Activated T-helper 17 cell treated with anti-CD3 and anti-CD28 coated beads, Interleukin-2, amount 50 U/mL, for 72 hours (primary cell): ENCODE measurements around the gene SERPINF2. TPM values are rescaled to one million over a fixed set of nuclear protein-coding genes. Genes with fewer than 3 reads are reported as not detected.

Experiments used
- ATAC-seq: fragments of 150-1000 bp; cut with Tn5 transposase; replicated peaks from 2 replicates; pipeline ENCODE4 v1.10.0; 2021; ENCODE audit warnings: mild to moderate bottlenecking, moderate library complexity
- H3K27ac Mint-ChIP-seq: one replicate; pipeline ENCODE4 v1.8.0; 2022; ENCODE audit warnings: mixed read lengths
- H3K27me3 Mint-ChIP-seq: one replicate; pipeline ENCODE4 v1.8.0; 2022; ENCODE audit warnings: mixed read lengths
- H3K36me3 Mint-ChIP-seq: one replicate; pipeline ENCODE4 v1.8.0; 2022; ENCODE audit warnings: low read depth, mild to moderate bottlenecking, mixed read lengths
- H3K4me1 Mint-ChIP-seq: one replicate; pipeline ENCODE4 v1.8.0; 2022; ENCODE audit warnings: mixed read lengths
- H3K4me3 Mint-ChIP-seq: one replicate; pipeline ENCODE4 v1.8.0; 2022; ENCODE audit warnings: mild to moderate bottlenecking, mixed read lengths
- H3K9me3 Mint-ChIP-seq: one replicate; pipeline ENCODE4 v1.8.0; 2022; ENCODE audit warnings: mixed read lengths
- total RNA-seq, 2 donors: library from RNA; stranded (reverse); gene quantifications; one replicate each; pipeline ENCODE4 v1.2.3, GENCODE V29; 2022

SERPINF2 gene
- total RNA-seq, 2 donors from 2014 or later = 0.45 to 0.85 TPM

DNA sequence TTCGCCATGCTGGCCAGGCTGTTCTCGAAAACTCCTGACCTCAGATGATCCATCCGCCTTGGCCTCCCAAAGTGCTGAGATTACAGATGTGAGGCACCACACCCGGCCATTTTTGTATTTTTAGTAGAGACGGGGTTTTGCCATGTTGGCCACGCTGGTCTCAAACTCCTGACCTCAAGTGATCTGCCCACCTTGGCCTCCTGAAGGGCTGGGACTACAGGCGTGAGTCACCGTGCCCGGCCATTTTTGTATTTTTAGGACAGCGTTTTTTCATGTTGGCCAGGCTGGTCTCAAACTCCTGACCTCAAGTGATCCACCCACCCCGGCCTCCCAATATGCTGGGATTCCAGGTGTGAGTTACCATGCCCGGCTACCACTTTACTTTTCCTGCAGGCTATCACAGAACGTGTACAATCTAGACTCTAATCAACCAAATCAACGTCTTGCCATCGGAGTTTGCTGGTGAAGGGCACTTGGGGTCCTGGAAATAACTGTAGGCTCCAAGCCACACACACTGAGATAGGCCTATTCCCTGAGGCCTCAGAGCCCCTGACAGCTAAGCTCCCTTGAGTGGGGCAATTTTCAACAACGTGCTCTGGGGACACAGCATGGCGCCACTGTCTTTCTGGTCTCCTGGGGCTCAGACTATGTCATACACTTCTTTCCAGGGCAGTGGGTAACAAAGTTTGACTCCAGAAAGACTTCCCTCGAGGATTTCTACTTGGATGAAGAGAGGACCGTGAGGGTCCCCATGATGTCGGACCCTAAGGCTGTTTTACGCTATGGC lies 31.9 kb downstream of the SERPINF2 start:
- H3K4me1 Mint-ChIP-seq = no peaks in the 10 kb centered on the region
- no peak for ATAC-seq

DNA sequence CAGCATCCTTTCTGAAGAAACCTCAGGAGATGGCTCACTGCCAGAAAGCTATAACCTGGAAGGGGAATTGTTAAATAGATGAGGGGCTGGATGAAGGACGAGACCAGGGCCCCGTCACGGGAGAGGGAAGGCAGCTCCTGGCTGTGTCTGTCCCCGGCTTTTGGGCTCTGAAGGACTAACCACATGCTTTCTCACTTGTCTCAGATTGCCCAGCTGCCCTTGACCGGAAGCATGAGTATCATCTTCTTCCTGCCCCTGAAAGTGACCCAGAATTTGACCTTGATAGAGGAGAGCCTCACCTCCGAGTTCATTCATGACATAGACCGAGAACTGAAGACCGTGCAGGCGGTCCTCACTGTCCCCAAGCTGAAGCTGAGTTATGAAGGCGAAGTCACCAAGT lies 33.7 kb downstream of the SERPINF2 start:
- H3K36me3 Mint-ChIP-seq = peaks cover 36% of the 10 kb centered on the region
- no peaks in the 10 kb centered on the region for H3K27me3 Mint-ChIP-seq
- no peaks in the 10 kb centered on the region for H3K4me1 Mint-ChIP-seq
- no peak overlapping the region for H3K4me3 Mint-ChIP-seq
- ATAC-seq = no peak
- H3K9me3 Mint-ChIP-seq = no peaks in the 10 kb centered on the region
- no peak overlapping the region for H3K27ac Mint-ChIP-seq

More for the DNA sequence above, 31.9 kb downstream of the SERPINF2 start:
- Mint-ChIP-seq H3K9me3 (no peaks in the 10 kb centered on the region), H3K4me3 (no peak overlapping the region), H3K36me3 (peaks cover 21% of the 10 kb centered on the region), H3K27me3 (no peaks in the 10 kb centered on the region), H3K27ac (no peak overlapping the region)

DNA sequence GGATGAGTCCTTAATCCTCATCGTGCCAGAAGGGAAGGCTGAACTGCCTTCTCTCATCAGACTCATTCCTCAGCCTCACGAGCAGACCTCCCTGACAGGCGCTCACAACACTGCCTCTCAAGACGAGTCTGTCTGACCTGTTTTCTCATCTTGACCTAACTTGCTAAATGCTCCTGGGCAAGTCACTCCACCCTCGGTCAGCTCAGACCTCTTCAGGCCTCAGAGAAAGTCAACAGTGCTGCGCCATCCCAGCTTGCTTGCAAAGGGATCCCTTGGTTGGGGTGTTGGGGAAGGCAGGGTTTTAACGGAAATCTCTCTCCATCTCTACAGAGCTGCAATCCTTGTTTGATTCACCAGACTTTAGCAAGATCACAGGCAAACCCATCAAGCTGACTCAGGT lies 34.2 kb downstream of the SERPINF2 start:
- Mint-ChIP-seq H3K36me3 (peaks cover 41% of the 10 kb centered on the region), H3K27ac (no peak overlapping the region), H3K27me3 (no peaks in the 10 kb centered on the region), H3K9me3 (no peaks in the 10 kb centered on the region), H3K4me1 (no peaks in the 10 kb centered on the region), H3K4me3 (no peak overlapping the region)
- no peak for ATAC-seq

DNA sequence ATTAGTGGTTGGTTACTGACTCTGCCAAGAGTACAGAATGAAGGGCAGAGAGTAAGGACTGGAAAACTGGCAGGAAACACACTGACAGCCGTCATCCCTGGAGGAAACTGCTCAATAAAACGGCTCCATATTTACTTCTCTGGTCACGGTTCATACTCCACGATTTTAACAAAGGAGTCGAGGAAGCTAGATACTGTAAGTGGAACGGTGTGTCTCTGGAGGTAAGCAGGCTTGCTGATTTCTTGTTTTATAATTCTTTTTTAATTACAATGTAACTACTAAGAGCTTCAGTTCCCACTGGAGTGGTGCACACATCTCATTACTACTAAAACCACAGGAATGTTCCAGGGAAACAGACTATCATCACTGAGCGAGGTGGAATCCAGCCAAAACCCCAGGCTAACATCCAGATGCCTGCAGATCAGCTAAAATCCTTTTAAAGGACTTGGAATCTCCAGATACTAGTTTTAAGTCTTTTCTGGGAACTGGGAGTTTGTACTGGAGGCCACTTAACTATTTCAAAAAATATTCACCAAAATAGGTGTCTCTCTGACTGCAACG lies 37.0 kb downstream of the SERPINF2 start:
- Mint-ChIP-seq H3K27me3 (no peaks in the 10 kb centered on the region), H3K4me1 (no peaks in the 10 kb centered on the region), H3K27ac (no peak overlapping the region), H3K36me3 (peaks cover 69% of the 10 kb centered on the region), H3K9me3 (no peaks in the 10 kb centered on the region), H3K4me3 (no peak overlapping the region)
- ATAC-seq = no peak

DNA sequence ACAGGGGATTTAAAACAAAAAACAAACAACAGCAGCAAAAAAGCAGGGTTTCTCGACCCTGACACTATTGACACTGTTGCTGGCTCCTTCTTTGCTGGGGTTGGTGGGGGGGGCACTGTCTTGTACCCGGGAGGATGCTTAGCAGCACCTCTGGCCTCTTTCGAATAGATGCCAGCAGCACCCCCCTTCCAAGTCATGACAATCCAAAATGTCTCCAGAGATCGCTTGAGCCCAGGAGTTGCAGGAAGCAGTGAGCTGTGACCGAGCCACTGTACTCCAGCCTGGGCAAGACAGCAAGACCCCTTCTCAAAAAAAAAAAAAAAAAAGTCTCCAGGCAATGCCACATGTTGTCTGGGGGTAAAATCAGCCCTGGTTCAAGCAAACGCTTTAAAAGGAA lies 39.5 kb downstream of the SERPINF2 start:
- peaks cover 90% of the 10 kb centered on the region for H3K36me3 Mint-ChIP-seq
- no peaks in the 10 kb centered on the region for H3K9me3 Mint-ChIP-seq
- H3K4me1 Mint-ChIP-seq = no peaks in the 10 kb centered on the region
- no peak for ATAC-seq
- H3K4me3 Mint-ChIP-seq = no peak overlapping the region
- no peaks in the 10 kb centered on the region for H3K27me3 Mint-ChIP-seq
- H3K27ac Mint-ChIP-seq = no peak overlapping the region

DNA sequence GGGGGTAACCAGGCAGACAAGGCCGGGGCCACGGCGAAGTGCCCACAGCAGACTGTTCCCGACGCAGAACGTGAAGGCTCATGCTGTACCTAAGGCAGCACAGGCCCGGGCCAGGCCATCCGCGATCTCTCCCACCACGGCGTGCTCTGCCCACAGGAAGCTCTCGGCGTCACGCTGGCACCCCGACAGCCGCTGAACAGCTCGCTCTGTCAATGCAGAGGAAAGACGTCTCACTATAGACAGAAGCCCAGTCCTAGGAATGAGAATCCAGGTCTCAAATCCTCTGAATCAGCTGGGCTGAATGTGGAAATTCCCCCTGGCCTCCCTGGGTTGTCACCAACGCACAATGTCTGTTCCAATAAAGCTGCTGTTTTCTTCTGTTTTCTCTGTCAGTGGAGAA lies 40.6 kb downstream of the SERPINF2 start:
- H3K27me3 Mint-ChIP-seq = no peaks in the 10 kb centered on the region
- no peaks in the 10 kb centered on the region for H3K9me3 Mint-ChIP-seq
- H3K27ac Mint-ChIP-seq = no peak overlapping the region
- H3K4me3 Mint-ChIP-seq = no peak overlapping the region
- H3K36me3 Mint-ChIP-seq = peaks cover 88% of the 10 kb centered on the region
- ATAC-seq = no peak
- no peaks in the 10 kb centered on the region for H3K4me1 Mint-ChIP-seq

DNA sequence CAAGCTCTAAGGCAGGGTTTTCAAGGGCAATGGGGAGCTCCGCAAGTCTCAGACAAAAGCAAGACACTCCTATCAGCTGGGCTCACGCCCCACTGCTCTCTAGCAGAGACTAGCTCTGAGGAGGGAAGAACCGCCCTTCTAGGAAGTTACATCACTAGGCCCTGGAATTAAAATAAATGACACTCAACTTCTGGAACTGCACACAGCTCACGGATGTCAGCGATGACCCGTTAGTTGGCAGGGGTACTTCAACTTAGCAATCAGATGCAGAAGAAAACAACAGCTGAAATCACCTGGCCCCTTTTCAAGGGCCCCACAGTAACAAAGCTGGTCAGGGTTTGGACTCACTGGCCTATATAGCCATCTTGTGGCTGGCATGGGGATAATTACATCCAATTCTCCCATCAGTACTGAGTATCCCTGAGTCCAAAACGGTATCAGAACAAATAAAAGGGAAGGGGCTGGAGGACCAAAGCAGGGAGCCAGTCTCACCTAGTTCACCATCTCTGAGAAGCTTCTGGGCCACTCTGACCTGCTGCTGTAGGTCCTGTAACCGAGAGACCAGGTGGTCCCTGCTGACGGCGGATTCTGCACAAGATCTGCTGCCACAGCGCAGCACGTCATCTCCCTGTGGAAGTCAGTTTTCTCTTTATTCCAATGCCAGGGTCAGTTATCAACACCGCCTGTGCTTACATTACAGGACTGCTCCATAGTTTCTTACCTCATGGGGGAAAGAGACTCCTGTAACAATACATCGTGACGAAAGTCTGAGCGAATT lies 41.4 kb downstream of the SERPINF2 start:
- H3K27me3 Mint-ChIP-seq = no peaks in the 10 kb centered on the region
- no peak for ATAC-seq
- no peak overlapping the region for H3K27ac Mint-ChIP-seq
- no peaks in the 10 kb centered on the region for H3K9me3 Mint-ChIP-seq
- H3K36me3 Mint-ChIP-seq = peaks cover 81% of the 10 kb centered on the region
- H3K4me1 Mint-ChIP-seq = no peaks in the 10 kb centered on the region
- no peak overlapping the region for H3K4me3 Mint-ChIP-seq

DNA sequence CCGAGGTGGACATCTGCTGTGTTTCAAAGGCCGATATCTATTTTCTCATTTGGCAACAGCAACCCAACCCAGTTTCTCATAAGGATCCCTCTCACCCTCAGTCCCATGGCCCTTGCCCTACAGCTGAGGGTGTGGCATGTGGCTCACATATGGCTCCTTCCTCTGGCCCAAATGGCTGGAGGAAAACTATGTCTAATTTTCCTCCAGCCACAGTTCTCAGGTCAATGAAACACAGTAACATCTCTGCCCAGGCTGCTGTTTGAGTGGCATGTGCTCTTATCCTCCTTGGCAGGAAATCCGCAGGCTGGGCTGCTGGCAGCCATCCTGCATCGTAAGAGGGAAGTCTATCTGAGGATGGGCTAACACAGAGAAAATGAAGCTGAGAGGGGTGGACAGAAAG lies 43.3 kb downstream of the SERPINF2 start:
- Mint-ChIP-seq H3K36me3 (peaks cover 64% of the 10 kb centered on the region), H3K27ac (no peak overlapping the region), H3K4me3 (no peak overlapping the region), H3K9me3 (no peaks in the 10 kb centered on the region), H3K4me1 (no peaks in the 10 kb centered on the region), H3K27me3 (no peaks in the 10 kb centered on the region)
- ATAC-seq = no peak

DNA sequence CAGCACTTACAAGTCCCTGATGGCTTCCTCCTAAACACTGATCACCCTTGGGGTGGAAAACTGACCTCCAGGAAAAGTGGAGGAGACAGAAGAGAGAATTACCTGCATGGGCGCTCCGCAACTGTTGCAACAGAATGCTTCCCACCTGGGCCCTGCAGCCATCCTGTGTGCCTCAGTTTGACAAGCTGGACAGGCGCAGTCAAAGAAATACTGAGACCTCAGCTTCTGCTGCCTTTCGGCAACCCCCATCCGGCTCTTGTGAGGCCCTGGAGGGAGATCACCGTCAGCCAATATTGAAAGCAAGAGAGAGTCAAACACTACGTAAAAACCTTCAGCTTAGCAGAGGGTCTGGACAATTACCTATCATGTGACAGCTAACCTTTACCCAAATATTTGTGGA lies 44.0 kb downstream of the SERPINF2 start:
- H3K36me3 Mint-ChIP-seq = peaks cover 56% of the 10 kb centered on the region
- no peak overlapping the region for H3K27ac Mint-ChIP-seq
- no peaks in the 10 kb centered on the region for H3K27me3 Mint-ChIP-seq

DNA sequence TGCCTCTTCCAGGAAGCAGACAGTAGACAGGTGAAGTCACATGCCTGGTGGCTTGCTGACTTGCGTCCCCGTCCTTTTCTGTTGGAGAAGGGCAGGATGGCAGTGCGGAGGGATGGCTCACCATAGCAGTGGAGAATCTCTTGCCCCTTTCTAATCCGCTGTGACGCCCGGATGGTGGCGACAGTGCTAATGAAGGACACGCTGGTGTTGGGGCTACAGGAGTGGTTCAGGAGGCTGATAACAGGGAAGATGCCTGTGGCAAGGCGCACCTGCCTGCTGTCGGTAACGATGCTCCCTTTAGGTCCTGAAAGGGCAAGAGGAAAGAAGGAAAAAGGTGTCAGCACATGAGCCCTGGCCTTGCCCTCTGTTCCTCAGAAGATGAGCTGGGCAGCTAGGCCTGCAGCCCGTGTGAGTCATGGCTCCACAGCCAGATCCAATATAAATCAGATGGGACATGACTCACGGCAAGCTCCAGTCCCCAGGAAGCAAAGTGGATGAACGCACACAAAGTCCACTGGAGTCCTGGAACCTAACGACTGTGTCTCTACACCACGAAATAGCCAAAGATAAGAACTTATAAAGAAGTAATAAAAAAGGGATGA lies 44.7 kb downstream of the SERPINF2 start:
- ATAC-seq = no peak
- no peaks in the 10 kb centered on the region for H3K4me1 Mint-ChIP-seq
- H3K27ac Mint-ChIP-seq = no peak overlapping the region
- H3K4me3 Mint-ChIP-seq = no peak overlapping the region
- H3K27me3 Mint-ChIP-seq = no peaks in the 10 kb centered on the region
- peaks cover 49% of the 10 kb centered on the region for H3K36me3 Mint-ChIP-seq
- H3K9me3 Mint-ChIP-seq = no peaks in the 10 kb centered on the region

More for the DNA sequence above, 44.0 kb downstream of the SERPINF2 start:
- no peaks in the 10 kb centered on the region for H3K4me1 Mint-ChIP-seq
- ATAC-seq = no peak
- H3K9me3 Mint-ChIP-seq = no peaks in the 10 kb centered on the region
- no peak overlapping the region for H3K4me3 Mint-ChIP-seq

DNA sequence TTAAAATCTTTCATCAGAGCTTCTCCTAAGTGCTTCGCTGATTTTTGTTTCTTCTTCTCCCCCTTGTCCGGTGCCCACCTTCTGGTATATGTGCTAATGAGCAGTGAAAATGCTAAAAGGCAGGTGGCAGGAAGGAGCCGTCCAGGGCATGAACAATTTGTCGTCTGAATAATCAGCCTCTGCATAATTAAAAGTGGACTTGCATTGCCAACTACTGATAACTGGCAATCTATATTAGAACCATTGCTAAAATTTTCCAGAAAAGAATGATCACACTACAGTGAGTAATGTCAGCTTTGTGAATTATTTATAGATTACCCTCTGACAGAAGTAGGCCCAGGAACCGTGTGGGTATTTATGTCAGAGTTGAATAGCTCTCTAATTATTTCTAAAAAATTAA lies 47.3 kb downstream of the SERPINF2 start:
- no peak for ATAC-seq
- Mint-ChIP-seq H3K4me3 (no peak overlapping the region), H3K36me3 (peaks cover 30% of the 10 kb centered on the region), H3K4me1 (peaks cover 1% of the 10 kb centered on the region), H3K27me3 (no peaks in the 10 kb centered on the region), H3K9me3 (no peaks in the 10 kb centered on the region), H3K27ac (no peak overlapping the region)

DNA sequence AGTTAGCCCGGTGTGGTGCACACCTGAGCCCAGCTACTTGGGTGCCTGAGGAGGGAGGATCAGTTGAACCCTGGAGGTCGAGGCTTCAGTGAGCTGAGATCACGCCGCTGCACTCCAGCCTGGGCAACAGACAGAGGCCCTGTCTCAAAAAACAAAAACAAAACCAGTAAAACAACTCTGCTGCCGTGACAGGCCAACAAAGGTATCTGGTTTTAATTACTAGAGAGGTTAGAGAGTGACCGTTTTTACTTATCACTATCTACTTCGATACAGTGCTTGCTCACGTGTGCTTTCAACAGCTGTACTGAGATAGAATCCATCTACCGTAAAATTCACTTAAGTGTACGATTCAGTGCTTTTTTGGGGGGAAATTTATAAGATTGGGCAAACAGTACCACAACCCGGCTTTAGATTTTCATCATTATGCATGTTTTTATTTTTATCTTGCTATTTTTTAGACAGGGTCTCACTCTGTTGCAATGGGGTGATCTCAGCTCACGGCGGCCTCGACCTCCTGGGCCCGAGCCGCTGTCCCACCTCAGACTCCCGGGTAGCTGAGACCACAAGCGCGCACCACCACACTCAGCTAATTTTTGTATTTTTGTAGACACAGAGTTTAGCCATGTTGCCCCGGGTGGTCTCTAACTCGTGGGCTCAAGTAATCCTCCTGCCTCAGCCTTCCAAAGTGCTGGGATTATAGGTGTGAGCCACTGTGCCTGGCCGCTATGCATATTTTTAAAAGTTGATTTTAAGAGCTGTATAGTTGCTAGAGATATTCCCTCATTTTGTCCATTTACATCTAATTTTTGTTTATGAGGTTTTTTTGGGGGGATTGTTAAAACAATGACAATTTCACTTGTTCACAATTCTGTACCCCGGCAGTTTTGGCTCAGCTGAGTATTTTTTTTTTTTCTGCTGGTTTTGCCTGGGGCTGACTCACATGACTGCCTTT lies 50.1 kb downstream of the SERPINF2 start:
- Mint-ChIP-seq H3K27me3 (no peaks in the 10 kb centered on the region), H3K4me1 (peaks cover 6% of the 10 kb centered on the region), H3K4me3 (no peak overlapping the region), H3K36me3 (peaks cover 19% of the 10 kb centered on the region), H3K27ac (no peak overlapping the region), H3K9me3 (no peaks in the 10 kb centered on the region)
- ATAC-seq = no peak

DNA sequence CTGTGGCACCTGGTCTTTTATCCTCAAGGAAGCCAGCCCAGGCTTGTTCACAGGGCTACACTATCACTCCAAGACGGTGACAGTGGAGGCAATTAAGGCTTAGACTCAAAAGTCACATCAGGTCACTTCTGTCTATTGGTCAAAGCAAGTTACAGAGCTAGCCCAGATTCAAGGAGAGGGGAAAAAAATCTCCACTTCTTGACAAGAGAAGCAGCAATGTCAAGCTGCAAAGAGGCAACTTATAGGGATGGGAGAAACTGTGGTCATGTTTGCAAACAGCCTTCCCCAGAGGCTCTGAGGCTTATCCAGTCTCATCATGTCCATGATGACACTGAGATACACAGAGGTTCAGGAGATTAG lies 50.8 kb downstream of the SERPINF2 start:
- Mint-ChIP-seq H3K36me3 (peaks cover 26% of the 10 kb centered on the region), H3K9me3 (no peaks in the 10 kb centered on the region), H3K27ac (no peak overlapping the region), H3K4me3 (no peak overlapping the region), H3K4me1 (peaks cover 6% of the 10 kb centered on the region), H3K27me3 (no peaks in the 10 kb centered on the region)
- ATAC-seq = no peak

DNA sequence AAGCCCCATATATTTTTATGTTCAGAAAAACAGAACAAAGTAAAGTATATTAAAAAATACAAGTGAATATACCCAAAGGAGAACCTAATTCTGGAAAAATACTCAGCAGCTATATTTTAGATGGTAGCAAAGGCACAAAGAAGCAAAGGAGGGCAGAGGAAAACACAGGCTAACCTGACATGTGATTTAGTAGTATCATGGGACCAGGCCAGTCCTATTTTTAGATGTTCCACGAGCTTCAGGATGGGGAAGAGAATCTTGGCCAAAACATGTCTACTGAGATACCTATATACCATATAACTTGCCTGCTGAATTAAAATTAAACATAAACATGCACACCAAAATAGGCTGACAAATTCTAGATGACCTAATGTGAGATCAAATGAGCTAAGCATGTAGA lies 54.1 kb downstream of the SERPINF2 start:
- H3K4me3 Mint-ChIP-seq = no peak overlapping the region
- H3K4me1 Mint-ChIP-seq = peaks cover 6% of the 10 kb centered on the region
- no peak for ATAC-seq

More for the DNA sequence above, 54.1 kb downstream of the SERPINF2 start:
- H3K27me3 Mint-ChIP-seq = no peaks in the 10 kb centered on the region
- no peak overlapping the region for H3K27ac Mint-ChIP-seq
- no peaks in the 10 kb centered on the region for H3K9me3 Mint-ChIP-seq
- peaks cover 53% of the 10 kb centered on the region for H3K36me3 Mint-ChIP-seq
